ENCODE results near the gene SYNDIG1.

SYNDIG1 gene

GRCh38 chr20:24674921-24675605 lies 205.6 kb downstream of the SYNDIG1 start:
- DNase-seq (ENCODE audit: low spot score), result no peak

- DNase-seq (ENCODE audit: low spot score), result no peak
Observed at GRCh38 chr20:24675651-24676352, 206.4 kb downstream of the SYNDIG1 start.

DNA sequence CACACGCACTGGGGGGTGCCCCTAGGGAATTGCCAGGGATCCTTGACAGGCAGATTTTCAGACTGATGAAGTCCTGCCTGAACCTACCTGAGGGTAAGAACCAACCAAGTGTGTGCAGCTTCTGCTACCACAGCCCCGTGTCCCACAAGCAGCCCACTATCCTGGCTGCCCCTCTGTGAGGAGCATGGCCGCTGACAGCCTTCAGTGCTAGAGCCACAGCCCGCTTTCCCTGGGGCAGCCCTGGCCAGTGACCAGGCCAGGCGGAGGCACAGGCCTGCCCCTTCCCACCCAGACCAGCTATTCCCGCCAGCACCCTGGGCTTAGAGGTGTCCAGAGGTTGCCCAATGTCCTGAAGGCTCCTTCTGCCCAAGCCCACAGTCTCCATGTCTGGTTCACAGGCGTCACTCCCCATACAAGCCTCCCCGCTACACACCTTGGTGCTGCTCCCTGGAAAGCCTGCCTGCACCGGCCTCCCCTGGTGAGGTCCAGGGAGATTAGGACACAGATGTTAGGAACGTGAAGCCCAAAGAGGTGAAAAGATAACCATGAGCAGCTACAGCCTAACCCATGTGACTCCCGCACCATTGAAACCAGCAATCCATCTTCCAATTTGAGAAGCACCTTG lies 207.0 kb downstream of the SYNDIG1 start:
- no peak for DNase-seq (ENCODE audit: low spot score)

DNA sequence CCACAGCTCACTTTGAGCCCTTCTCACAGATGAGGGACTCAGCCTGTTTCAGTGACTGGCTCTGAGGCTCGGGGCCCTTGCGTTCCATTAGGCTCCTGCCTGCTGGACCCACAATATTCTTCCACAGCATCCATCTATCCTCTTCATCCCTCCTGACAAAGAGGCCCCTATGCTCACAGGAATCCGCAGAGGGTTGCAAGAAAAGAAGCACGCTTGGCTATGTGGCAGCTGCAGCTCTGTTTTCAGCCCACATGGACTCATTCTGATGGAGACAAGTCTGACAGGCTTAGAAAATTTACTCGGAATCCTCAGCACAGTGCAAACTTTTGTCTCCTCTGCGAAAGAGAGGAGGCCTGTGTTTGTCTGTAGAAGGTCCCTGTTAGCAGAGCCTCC lies 207.5 kb downstream of the SYNDIG1 start:
- DNase-seq (ENCODE audit: low spot score), result no peak

- DNase-seq (ENCODE audit: low spot score), result no peak
Observed at GRCh38 chr20:24677626-24678315, 208.3 kb downstream of the SYNDIG1 start.

DNA sequence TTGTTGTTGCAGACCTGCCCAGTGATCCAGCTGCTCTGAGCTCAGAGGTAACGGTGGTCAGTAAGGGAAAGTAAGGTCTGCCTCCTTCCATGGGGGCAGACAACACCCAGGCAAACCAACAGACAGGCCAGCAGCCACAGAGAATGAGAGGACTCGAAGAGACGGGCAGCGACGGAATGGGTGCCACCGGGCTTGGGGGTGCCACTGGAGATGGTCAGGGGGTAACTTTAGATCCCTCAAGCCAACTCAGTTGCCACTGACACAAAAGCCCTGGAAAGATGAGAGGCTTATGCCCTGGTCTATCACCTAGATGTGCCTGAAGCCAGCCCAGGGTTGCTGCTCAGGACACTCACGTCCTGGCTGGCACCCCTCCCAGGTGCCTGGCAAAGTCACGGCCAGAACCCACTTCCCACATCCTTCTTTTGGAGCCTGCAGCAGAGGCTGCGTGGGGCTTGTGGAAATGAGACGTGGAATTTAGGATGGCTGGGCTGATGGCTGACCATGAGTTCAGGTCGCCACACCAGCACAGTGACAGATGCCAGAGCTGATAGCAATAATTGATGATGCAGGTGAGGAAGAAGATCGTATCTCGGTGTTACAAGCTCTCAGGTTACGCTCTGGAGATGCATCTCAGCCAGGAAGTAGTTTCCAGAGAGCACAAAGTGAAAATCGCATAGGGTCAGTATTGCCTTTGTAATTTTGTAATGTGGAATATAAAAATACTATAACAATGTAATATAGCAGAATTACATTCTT lies 209.1 kb downstream of the SYNDIG1 start:
- DNase-seq (ENCODE audit: low spot score), result no peak

DNA sequence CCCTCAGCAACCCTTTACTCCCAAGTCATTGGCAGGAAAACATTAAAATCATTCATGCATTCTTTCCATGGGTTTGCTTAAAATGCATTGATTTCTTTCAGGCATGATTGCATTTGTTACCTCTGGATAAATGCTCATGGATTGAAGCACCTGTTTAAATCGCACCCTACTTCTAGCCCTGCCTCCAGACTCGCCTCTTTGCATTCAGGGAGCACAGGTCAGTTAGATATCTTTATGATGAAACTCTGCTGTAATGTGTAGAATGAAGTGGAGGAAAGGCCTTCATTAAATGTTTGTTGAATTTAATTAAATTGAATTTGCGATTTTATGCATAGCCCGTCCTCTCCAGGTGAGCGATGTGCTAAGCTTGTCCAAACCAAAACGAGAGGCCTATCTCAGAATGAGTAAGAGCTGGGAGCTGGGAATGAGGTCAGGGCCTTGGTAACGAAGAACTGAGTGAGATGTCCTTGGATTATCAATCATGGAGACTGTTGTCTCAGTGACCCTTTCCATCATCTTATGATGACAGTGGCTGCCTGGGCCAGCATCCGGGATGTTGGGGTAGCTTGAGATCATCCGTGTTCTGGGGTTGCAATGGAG lies 210.1 kb downstream of the SYNDIG1 start:
- no peak for DNase-seq (ENCODE audit: low spot score)

DNA sequence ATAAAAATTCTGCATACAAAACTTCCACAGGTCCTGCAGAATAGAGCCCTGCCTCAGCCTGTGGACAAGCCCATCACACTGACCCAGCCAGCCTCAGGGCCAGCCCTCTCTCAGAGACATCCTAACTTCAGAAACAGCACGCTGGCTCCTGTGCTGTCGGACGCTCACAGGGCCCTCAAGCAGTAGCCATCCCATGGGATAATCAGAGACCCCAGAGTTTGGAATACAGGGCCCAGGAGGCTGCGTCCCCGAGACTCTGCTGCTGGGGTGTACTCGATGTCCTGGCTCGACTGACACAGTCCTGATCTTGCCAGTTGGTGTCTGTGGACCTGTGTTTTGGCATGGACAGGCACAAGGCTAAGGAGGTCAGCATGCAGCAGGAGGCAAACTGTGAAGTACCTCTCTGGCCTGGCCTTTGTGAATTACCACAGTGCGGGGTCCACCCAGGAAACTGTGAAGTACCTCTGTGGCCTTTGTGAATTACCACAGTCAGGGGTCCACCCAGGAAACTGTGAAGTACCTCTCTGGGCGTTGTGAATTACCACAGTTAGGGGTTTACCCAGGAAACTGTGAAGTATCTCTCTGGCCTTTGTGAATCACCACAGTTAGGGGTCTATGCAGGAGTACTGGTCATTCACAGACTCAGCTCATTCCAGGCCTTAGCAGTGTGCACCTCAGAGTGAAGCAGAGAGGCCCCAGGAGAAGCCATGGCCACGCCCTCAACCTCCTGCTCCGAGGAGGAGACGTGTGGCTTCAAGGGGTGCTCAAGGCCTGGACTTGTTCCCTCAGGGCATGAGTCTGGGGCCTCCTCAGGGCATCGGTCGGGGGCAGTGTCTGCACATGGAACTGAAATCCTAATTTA lies 212.4 kb downstream of the SYNDIG1 start:
- DNase-seq (ENCODE audit: low spot score), result no peak

DNA sequence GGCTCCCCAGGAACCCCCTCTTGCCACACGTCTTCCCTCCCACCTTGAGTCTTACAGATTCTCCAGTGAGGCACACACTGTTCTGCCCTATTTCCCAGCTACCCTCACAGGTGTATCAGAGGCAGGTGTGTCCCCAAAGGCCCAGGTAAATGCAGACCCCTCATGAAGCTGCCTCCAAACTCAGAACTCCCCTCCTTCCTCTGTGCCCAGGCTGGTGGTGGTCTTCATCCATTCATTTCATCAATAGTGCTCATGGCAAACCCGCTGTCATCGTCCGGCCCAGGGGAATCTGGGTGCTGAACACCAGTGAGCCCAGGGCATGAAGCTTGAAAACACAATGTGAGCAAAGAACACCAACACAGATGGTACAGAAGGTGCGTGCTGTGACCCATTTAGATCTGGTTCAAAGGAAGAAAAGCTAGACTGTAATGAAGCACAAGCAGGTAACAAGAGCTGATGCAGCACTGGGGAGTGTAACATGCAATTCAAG lies 213.1 kb downstream of the SYNDIG1 start:
- no peak for DNase-seq (ENCODE audit: low spot score)

DNA sequence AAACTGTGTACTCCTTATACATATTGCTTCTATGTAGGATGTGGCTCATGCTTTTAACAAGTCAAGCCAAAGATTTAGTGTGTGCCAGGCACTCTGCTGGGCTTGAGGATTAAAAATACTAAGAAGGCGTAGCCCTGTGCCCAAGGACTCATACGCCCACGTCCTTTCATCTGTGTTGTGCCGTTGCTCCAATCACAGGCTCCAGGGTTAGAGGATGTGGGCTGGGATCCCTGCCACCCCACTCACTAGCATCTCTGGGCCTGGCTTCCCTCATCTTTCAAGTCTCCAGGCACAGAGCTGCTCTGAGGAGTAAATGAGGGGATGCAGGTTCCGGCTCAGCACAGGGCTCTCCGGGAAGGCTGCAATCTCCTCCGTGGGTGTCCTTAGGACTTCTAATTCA lies 214.2 kb downstream of the SYNDIG1 start:
- no peak for DNase-seq (ENCODE audit: low spot score)

DNA sequence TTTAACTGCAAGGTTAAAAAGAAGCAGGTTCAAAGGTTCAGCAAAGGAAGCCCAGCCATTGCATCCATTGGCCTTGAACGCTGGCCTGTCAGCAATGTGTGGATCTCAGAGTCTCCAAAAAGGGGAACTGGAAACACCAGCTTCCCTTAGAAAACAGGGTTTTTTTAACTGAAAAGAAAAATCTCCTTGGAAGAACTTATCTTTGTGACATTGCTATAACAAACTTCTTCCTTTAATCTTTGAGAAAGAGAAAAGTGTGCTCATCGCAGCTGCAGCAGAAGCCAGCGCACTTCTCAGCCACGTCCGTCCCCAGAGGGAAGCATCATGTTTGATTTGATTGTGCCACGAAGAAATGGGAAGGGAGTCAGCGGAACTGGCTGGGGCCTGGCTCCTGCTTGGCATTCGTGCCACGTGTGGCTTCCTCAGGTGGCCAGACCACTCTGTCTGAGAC lies 215.0 kb downstream of the SYNDIG1 start:
- no peak for DNase-seq (ENCODE audit: low spot score)

DNA sequence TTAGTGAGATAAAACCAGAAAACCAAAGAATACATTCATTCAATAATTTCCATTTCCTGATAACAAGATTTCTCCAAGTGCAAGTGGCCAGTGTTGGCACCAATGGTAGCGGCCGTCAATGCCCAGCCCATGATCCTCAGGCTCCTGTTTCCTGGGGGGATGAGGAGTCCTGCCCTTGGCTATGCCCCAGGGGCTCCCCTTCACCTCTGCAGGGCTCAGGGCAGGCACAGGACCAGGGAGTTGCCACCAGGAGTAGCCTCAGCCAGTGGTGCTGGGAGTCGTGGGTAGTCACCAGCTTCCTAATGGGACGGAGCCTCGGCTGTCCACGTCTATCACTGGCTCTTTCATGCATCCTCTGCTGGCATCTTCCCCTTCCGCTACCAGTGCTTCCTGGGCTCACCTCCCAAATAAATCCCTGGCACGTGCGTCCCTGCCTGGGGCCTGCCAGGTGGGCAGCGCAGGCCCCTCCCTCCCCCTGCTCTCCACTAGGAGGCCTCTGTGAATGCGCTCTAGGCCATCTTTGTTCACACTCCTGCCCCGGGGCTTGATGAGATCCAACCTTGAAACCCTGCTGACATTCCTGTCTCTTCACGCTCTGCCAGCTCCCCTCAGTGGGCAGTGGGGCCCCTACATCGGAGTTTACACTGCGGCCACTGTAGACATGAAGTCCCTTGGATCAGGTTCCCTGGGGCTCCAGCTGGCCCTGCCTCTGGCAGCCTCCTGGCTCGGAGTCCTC lies 215.7 kb downstream of the SYNDIG1 start:
- DNase-seq (ENCODE audit: low spot score), result no peak

DNA sequence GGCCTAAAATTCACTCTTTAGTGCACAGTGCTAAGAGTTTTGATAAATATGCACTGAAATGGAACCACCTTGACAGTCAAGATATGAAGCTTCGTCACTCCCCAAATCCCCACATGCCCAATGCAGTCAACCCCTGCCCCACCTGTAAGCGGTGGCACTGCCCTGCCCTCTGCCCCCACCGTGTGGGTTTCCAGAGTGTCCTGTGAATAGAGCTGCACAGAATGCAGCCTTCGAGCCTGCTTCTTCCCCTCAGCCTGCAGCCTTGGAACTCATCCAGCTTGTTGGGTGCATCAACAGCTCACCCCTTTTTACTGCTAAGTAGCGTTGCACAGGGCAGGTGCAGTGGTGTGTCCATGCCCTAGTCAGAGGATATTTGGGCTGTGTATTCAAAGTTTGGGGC lies 216.3 kb downstream of the SYNDIG1 start:
- DNase-seq (ENCODE audit: low spot score), result no peak

DNA sequence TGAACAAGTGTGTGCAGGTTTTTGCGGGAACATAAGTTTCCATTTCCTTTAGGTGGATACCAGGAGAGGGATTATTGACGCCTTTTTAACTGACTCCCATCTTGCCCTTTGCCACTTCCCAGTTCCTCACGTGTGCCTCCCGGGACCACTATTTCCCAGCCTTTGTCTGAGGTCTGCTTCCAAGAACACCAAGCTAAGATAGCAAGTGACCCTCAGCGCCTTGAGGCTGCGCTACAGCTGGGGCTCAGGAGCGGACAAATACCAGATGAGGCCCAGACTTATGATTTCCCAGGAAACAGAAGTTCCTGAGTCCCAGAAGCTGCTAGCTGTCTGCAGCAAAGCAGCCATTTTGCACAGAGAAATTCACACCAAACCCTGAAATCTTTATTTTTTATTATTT lies 216.7 kb downstream of the SYNDIG1 start:
- DNase-seq (ENCODE audit: low spot score), result no peak

DNA sequence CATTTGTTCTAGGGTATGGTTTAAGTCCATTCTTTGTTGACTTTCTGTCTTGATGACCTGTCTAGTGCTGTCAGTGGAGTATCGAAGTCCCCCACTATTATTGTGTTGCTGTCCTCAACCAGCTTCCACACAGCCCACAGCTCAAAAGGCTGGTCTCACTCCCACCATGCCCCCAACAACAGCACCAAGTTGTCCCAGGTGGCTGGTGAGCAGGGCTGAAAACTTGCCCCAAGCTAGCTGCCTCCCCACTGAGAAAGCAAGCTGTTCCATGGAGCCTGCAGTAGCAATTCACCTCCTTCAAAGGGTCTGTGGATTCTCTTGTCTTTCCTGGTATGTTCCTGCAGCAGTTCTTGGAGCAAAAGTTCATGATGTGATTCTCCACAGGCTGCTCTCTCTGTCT lies 221.0 kb downstream of the SYNDIG1 start:
- DNase-seq (ENCODE audit: low spot score), result no peak

DNA sequence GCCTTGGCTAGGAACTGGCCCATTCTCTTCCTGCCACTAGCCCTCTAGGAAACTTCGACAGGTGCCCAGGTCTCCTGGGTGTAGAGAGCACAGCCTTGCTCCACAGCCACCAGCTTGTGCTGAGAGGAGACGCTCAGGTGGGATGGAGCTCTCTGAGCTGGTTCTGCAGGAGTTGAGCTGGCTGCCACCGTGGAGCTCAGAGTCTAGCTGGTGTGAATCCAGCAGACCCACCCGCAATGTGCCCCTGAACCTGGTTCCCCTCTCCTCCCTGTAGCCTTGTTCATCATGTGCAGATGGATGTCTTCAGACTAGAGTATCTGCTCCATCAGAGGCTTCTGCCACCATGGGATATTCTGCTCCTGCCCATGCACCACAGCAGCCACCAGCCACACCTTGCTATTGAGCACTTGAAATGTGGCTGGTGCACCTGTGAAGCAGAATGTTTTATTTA lies 222.5 kb downstream of the SYNDIG1 start:
- DNase-seq (ENCODE audit: low spot score), result no peak

GRCh38 chr20:24692446-24693200 lies 223.2 kb downstream of the SYNDIG1 start:
- no peak for DNase-seq (ENCODE audit: low spot score)

GRCh38 chr20:24693466-24694156 lies 224.2 kb downstream of the SYNDIG1 start:
- DNase-seq (ENCODE audit: low spot score), result no peak
